GM12878 (cell line): ENCODE results near the gene LPGAT1.

ENCODE experiments used
- BRCA1 ChIP-seq: IDR thresholded peaks from 2 replicates; pipeline ENCODE4 v1.6.1; 2011; ENCODE audit warnings: low read depth, low read length, improper control_type of control experiment
- CBX3 ChIP-seq: fragments of 200-600 bp; sonication (generic); IDR thresholded peaks from 2 replicates; pipeline ENCODE4 v1.6.1; 2016; ENCODE audit warnings: low read depth, borderline replicate concordance
- CTCF ChIP-seq, 3 experiments: IDR thresholded peaks in 2 of 3; conservative IDR thresholded peaks in 1 of 3; 2 replicates each; pipeline ENCODE4 v1.5.1; 2011; ENCODE audit warnings: low read depth in 3 of 3, low read length in 3 of 3, mild to moderate bottlenecking in 3 of 3, control low read depth in 2 of 3, moderate library complexity in 2 of 3, inconsistent platforms in 1 of 3, mixed read lengths in 1 of 3; ENCODE audit not compliant: control insufficient read depth in 2 of 3, insufficient read depth in 1 of 3; ENCODE audit errors: extremely low read depth in 1 of 3
- EP300 ChIP-seq, 2 experiments: fragments of 150-350 bp in 1 of 2; IDR thresholded peaks; 2 replicates each; pipeline ENCODE4 v1.6.1; 2011 to 2012; ENCODE audit warnings: low read depth in 2 of 2, low read length in 2 of 2, borderline replicate concordance in 1 of 2, improper control_type of control experiment in 1 of 2, inconsistent platforms in 1 of 2; ENCODE audit not compliant: control insufficient read depth in 1 of 2
- HDAC2 ChIP-seq: fragments of 200-600 bp; sonication (generic); IDR thresholded peaks from 2 replicates; pipeline ENCODE4 v1.6.1; 2017
- MXI1 ChIP-seq: fragments of 150-350 bp; IDR thresholded peaks from 2 replicates; pipeline ENCODE4 v1.6.1; 2011; ENCODE audit warnings: low read depth, mild to moderate bottlenecking, inconsistent platforms, low read length, improper control_type of control experiment
- MYC ChIP-seq: IDR thresholded peaks from 2 replicates; pipeline ENCODE4 v1.6.1; 2011; ENCODE audit warnings: mild to moderate bottlenecking, low read length, moderate library complexity, inconsistent platforms; ENCODE audit not compliant: insufficient read depth, insufficient replicate concordance, insufficient read length, severe bottlenecking
- NKRF ChIP-seq: fragments of 450-650 bp; conservative IDR thresholded peaks from 2 replicates; pipeline ENCODE4 v1.6.1; 2017; ENCODE audit warnings: mild to moderate bottlenecking, moderate library complexity
- POLR2A ChIP-seq: IDR thresholded peaks from 2 replicates; pipeline ENCODE4 v1.6.1; 2011; ENCODE audit warnings: low read depth, mild to moderate bottlenecking, low read length
- POLR2AphosphoS2 ChIP-seq: IDR thresholded peaks from 2 replicates; pipeline ENCODE4 v1.6.1; 2011; ENCODE audit warnings: low read depth, mild to moderate bottlenecking, low read length, improper control_type of control experiment, moderate library complexity
- RFX5 ChIP-seq: IDR thresholded peaks from 2 replicates; pipeline ENCODE4 v1.6.1; 2011; ENCODE audit warnings: low read depth, low read length, improper control_type of control experiment
- YY1 ChIP-seq: IDR thresholded peaks from 2 replicates; pipeline ENCODE4 v1.6.1; 2011; ENCODE audit warnings: low read depth, mild to moderate bottlenecking, low read length
- ZNF274 ChIP-seq: IDR thresholded peaks from one replicate; pipeline ENCODE4 v1.8.0; 2011; ENCODE audit not compliant: insufficient read length, insufficient read depth

- TF ChIP-seq EP300 (IDR thresholded peaks at IDR 0.05; ENCODE audit: borderline replicate concordance in 1 of 2, control insufficient read depth in 1 of 2, low read depth in 2 of 2, low read length in 2 of 2) (no peak), RFX5 (no peak), ZNF274 (no peak), BRCA1 (no peak), NKRF (no peak), CBX3 (no peak), CTCF (IDR thresholded peaks at IDR 0.05 in 2 of 3, conservative IDR thresholded peaks at IDR 0.05 in 1 of 3; ENCODE audit: control insufficient read depth in 2 of 3, extremely low read depth in 1 of 3, insufficient read depth in 1 of 3, low read depth in 3 of 3, low read length in 3 of 3) (no peak), POLR2AphosphoS2 (no peak), POLR2A (no peak), HDAC2 (no peak), MXI1 (no peak), MYC (no peak), YY1 (no peak)
Measured at GRCh38 chr1:211829343-211830054, 1.1 kb downstream of the LPGAT1 start.
